Urinary bladder (tissue), 4 donors: ENCODE results near the gene CALM1. TPM values are rescaled to one million over a fixed set of nuclear protein-coding genes. Genes with fewer than 3 reads are reported as not detected.
A peak's percentile ranks its signal among the peaks of the same experiment; 100 is the strongest.

ENCODE experiments used
- DNase-seq: peaks from one replicate; pipeline ENCODE4 v3.0.0-alpha.2; 2015; ENCODE audit errors: extremely low spot score
- H3K27ac ChIP-seq: one replicate; pipeline ENCODE4 v1.5.1; 2013; ENCODE audit warnings: low read depth, mild to moderate bottlenecking, moderate library complexity
- H3K36me3 ChIP-seq: one replicate; pipeline ENCODE4 v1.6.1; 2013; ENCODE audit warnings: mild to moderate bottlenecking, moderate library complexity; ENCODE audit not compliant: insufficient read depth
- H3K4me1 ChIP-seq: one replicate; pipeline ENCODE4 v1.6.1; 2013; ENCODE audit warnings: mild to moderate bottlenecking, moderate library complexity; ENCODE audit not compliant: insufficient read depth
- H3K4me3 ChIP-seq: one replicate; pipeline ENCODE4 v1.5.1; 2013; ENCODE audit warnings: low read depth, low read length
- WGBS: extraction: QIAGEN DNeasy Blood & Tissue Kit; methylation state at CpG from one replicate; pipeline ENCODE4 v1.1.7; 2013; 5-methylcytosine and 5-hydroxymethylcytosine counted together
- polyA plus RNA-seq: library from polyadenylated mRNA; stranded (reverse); fragments of 200-250 nt; gene quantifications from one replicate; pipeline ENCODE4 v1.2.3, GENCODE V29; 2013
- total RNA-seq: library from RNA; depleted of rRNA; stranded (reverse); fragments of >200 nt; gene quantifications from one replicate; pipeline ENCODE4 v1.2.3, GENCODE V29; 2014
- donor health status: healthy with polysubstance abuse.
- donor health status: healthy.

The CALM1 gene
- total and polyA plus RNA-seq, 2 donors = 325 to 540 TPM

DNA sequence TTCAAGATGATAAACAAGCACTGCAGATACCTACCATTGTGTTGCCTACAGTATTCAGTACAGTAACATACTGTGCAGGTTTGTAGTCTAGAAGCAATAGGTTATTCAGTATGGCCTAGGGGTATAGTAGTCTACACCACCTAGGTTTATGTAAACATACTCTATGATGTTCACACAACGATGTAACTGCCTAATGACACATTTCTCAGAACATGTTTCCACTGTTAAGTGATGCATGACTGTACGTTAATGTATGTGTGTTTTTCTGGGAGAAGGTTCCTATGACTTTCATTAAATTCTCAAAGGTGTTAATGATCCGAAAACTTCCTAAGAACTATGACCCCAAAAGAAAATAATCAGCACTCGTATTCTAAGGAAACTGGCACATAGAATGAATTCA, 20.9 kb upstream of the CALM1 start:
- Histone ChIP-seq H3K4me1 (no peaks in the 10 kb centered on the region), H3K4me3 (no peak overlapping the region), H3K36me3 (no peaks in the 10 kb centered on the region), H3K27ac (no peak overlapping the region)
- DNase-seq = no peak
- 82% methylated on average over 4 of the region's 4 CpGs for WGBS

- WGBS = 88% methylated on average over 6 of the region's 6 CpGs
- H3K36me3 ChIP-seq = no peaks in the 10 kb centered on the region
- no peak overlapping the region for H3K27ac ChIP-seq
- no peak overlapping the region for H3K4me3 ChIP-seq
- H3K4me1 ChIP-seq = no peaks in the 10 kb centered on the region
- no peak for DNase-seq
Measured at GRCh38 chr14:90378249-90378648, 18.6 kb upstream of the CALM1 start.

- Histone ChIP-seq H3K4me1 (no peaks in the 10 kb centered on the region), H3K36me3 (no peaks in the 10 kb centered on the region), H3K4me3 (no peak overlapping the region), H3K27ac (no peak overlapping the region)
- WGBS = 72% methylated on average over 2 of the region's 2 CpGs
- DNase-seq = no peak
Measured at GRCh38 chr14:90379106-90379505, 17.7 kb upstream of the CALM1 start.

- H3K4me1 ChIP-seq = no peaks in the 10 kb centered on the region
- no peak overlapping the region for H3K4me3 ChIP-seq
- DNase-seq = peak; percentile 57
- no peak overlapping the region for H3K27ac ChIP-seq
- no peaks in the 10 kb centered on the region for H3K36me3 ChIP-seq
- WGBS = 48% methylated on average over 8 of the region's 8 CpGs
Measured at GRCh38 chr14:90381011-90381786, 15.6 kb upstream of the CALM1 start.

DNA sequence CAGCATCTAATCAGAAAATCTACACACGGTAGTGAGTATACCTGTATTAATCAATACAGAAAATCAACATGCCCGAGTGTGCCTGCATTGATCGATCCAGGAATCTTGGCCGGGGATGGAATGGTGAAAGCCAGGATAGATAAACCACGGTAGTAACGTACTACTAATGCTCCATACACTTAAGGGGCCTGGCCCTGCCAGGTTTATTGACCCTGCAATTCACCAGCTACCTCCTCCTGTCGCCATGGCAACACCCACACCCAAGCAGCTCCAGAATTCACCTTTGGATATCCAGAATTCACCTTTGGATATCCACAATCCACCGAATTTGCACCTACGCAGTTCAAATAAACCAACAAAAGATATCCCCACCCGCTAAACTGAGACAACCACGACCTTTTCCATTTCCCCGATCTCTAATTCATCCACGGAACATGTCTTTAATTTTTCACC, 14.8 kb upstream of the CALM1 start:
- H3K4me3 ChIP-seq = peak overlapping the region; percentile 48
- DNase-seq = no peak
- 17% methylated on average over 13 of the region's 13 CpGs for WGBS

DNA sequence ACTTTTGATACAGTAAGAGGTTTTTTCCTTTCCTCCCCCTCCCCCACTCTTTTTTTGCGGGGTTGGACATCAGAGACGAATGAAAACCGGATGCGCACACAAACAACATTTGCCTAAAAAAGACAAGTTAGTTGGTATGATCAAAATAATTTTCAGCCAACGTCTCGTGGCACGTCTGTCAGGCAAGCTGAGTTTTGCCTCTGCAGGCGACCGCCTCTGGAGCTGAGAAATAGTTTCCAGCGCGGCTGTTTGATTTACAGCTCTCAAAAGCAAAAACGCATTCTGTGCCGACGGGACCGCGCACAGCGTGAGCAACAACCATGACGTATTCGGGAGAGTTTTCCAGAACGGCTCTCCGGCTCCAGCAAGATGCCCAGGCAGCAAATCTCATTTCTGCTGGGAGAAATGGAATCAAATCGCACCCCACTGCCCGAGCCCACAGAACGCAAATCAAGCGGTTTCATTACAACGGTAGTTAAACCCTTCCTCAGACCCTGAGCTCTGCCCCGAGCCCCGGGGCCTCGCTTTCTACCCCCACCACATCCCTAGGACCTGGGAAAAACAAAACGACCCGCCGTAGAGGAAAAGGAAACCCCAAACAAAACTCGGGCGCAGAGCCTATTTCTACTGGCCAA, 14.2 kb upstream of the CALM1 start:
- peak; percentile 81 for DNase-seq
- H3K27ac ChIP-seq = peak overlapping the region; percentile 98

More for the DNA sequence above, 14.8 kb upstream of the CALM1 start:
- H3K4me1 ChIP-seq = no peaks in the 10 kb centered on the region
- no peaks in the 10 kb centered on the region for H3K36me3 ChIP-seq
- peak overlapping the region; percentile 98 for H3K27ac ChIP-seq

GRCh38 chr14:90383126-90383730, 13.6 kb upstream of the CALM1 start:
- Histone ChIP-seq H3K4me3 (peak overlapping the region; percentile 48), H3K4me1 (no peaks in the 10 kb centered on the region), H3K27ac (peak overlapping the region; percentile 99), H3K36me3 (no peaks in the 10 kb centered on the region)
- peak; percentile 97 for DNase-seq
- WGBS = under 1% methylated on average over 62 of the region's 62 CpGs

More for the DNA sequence above, 14.2 kb upstream of the CALM1 start:
- no peaks in the 10 kb centered on the region for H3K4me1 ChIP-seq
- H3K36me3 ChIP-seq = no peaks in the 10 kb centered on the region
- WGBS = under 1% methylated on average over 34 of the region's 34 CpGs
- peak overlapping the region; percentile 48 for H3K4me3 ChIP-seq

DNA sequence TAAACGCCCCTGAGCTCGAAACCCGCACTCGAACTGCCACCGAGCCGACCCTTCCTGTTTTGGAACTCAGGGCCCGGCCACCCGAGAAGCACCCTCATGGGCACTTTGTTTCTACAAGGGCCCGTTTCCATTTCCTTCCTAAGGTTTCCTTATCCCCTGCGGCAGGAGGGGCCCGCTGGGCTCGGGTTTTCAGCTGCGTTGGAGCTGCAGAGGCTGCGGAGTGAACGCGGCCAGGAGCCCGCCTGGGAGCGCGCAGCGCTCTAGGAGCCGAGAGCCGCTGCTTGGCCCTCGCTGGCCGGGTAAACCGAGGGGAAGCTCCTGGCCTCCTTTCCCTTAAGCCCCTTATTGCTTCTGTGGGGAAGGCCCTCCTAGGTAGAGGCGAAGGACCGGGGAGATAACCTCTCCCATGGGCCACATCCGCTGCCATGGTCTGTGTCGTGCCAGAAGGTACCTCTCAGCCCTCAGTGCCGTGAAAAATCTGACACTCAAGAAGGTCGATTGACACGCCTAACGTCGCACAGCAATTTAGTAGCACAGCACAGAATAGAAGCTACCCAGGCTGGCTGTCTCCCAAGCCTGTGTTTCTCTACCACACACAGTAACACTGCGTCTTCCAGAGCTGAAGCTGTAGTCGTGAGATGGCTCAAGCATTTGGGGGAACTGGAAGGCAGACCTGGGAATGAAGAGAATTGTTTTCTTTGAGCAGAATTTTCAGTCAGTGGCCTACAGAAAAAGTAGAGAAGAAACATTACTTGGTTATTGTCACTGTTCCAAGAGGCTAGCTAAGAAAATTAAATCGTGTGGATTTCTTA, 12.9 kb upstream of the CALM1 start:
- no peak for DNase-seq
- H3K27ac ChIP-seq = peak overlapping the region; percentile 99
- no peaks in the 10 kb centered on the region for H3K36me3 ChIP-seq
- no peaks in the 10 kb centered on the region for H3K4me1 ChIP-seq
- peak overlapping the region; percentile 38 for H3K4me3 ChIP-seq
- 2% methylated on average over 37 of the region's 37 CpGs for WGBS

- Histone ChIP-seq H3K4me1 (no peaks in the 10 kb centered on the region), H3K27ac (peak overlapping the region; percentile 99), H3K4me3 (no peak overlapping the region), H3K36me3 (no peaks in the 10 kb centered on the region)
- DNase-seq = no peak
- 61% methylated on average over 3 of the region's 3 CpGs for WGBS
Measured at GRCh38 chr14:90384543-90384911, 12.3 kb upstream of the CALM1 start.

DNA sequence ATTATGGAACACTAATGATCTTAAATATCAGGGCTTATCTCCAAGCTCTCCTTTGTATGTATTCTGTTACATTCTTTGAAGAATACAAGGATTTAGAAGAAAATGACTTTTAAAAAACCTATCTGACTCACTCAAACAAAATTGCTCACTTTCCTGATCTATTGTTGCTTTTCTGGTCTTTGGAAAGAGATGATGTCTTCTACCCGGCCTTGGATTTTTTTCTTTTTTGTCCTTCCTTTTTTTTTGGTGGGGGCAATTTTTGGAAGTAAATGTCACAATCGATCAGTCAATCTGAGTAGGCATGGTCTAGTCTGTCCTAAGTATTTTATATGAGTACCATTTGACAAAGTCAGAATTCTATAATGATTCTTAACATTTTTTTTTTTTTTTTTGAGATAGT, 10.5 kb upstream of the CALM1 start:
- DNase-seq = no peak
- Histone ChIP-seq H3K36me3 (no peaks in the 10 kb centered on the region), H3K4me1 (no peaks in the 10 kb centered on the region), H3K27ac (no peak overlapping the region), H3K4me3 (no peak overlapping the region)
- WGBS = 94% methylated on average over 2 of the region's 2 CpGs

- no peaks in the 10 kb centered on the region for H3K4me1 ChIP-seq
- no peak overlapping the region for H3K27ac ChIP-seq
- no peaks in the 10 kb centered on the region for H3K36me3 ChIP-seq
- WGBS = 66% methylated on average over 2 of the region's 2 CpGs
- no peak overlapping the region for H3K4me3 ChIP-seq
- DNase-seq = no peak
Measured at GRCh38 chr14:90387206-90387760, 9.5 kb upstream of the CALM1 start.

GRCh38 chr14:90388437-90388836, 8.4 kb upstream of the CALM1 start:
- DNase-seq = no peak
- Histone ChIP-seq H3K27ac (no peak overlapping the region), H3K4me1 (no peaks in the 10 kb centered on the region), H3K36me3 (no peaks in the 10 kb centered on the region), H3K4me3 (no peak overlapping the region)
- WGBS = 59% methylated on average over 4 of the region's 4 CpGs

- H3K4me1 ChIP-seq = no peaks in the 10 kb centered on the region
- no peak for DNase-seq
- H3K36me3 ChIP-seq = no peaks in the 10 kb centered on the region
- WGBS = 74% methylated on average over 1 of the region's 1 CpG
- no peak overlapping the region for H3K27ac ChIP-seq
- H3K4me3 ChIP-seq = no peak overlapping the region
Measured at GRCh38 chr14:90388982-90389381, 7.8 kb upstream of the CALM1 start.
